Gastroesophageal sphincter (tissue), 3 donors: ENCODE results near the gene MYL2.

Experiments used
- EP300 ChIP-seq: sonication (generic); formaldehyde crosslinking; IDR thresholded peaks from one replicate; pipeline ENCODE4 v1.6.1; 2017; ENCODE audit warnings: antibody characterized with exemption, mild to moderate bottlenecking
- POLR2A ChIP-seq, 2 donors: fragments of 450-650 bp; IDR thresholded peaks; one replicate each; pipeline ENCODE4 v1.6.1; 2017; ENCODE audit warnings: antibody characterized with exemption in 2 of 2, mild to moderate bottlenecking in 2 of 2, moderate library complexity in 1 of 2
- POLR2AphosphoS5 ChIP-seq: sonication (generic); formaldehyde crosslinking; IDR thresholded peaks from one replicate; pipeline ENCODE4 v1.6.1; 2017; ENCODE audit warnings: antibody characterized with exemption
- TF ChIP-seq, protein P1 (sequence below), 4 experiments: fragments of 200-600 bp in 2 of 4; fragments of 450-650 bp in 2 of 4; sonication (generic) in 1 of 4; IDR thresholded peaks; one replicate each; pipeline ENCODE4 v1.5.1; 2017 to 2019; ENCODE audit warnings: antibody characterized with exemption in 4 of 4, mild to moderate bottlenecking in 2 of 4, moderate library complexity in 2 of 4

GRCh38 chr12:110889361-110889760, 31.0 kb downstream of the MYL2 start:
- TF ChIP-seq POLR2A (IDR thresholded peaks at IDR 0.05) (no peak), POLR2AphosphoS5 (no peak), EP300 (no peak)
- TF ChIP-seq, protein P1, sequence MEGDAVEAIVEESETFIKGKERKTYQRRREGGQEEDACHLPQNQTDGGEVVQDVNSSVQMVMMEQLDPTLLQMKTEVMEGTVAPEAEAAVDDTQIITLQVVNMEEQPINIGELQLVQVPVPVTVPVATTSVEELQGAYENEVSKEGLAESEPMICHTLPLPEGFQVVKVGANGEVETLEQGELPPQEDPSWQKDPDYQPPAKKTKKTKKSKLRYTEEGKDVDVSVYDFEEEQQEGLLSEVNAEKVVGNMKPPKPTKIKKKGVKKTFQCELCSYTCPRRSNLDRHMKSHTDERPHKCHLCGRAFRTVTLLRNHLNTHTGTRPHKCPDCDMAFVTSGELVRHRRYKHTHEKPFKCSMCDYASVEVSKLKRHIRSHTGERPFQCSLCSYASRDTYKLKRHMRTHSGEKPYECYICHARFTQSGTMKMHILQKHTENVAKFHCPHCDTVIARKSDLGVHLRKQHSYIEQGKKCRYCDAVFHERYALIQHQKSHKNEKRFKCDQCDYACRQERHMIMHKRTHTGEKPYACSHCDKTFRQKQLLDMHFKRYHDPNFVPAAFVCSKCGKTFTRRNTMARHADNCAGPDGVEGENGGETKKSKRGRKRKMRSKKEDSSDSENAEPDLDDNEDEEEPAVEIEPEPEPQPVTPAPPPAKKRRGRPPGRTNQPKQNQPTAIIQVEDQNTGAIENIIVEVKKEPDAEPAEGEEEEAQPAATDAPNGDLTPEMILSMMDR (IDR thresholded peaks at IDR 0.05), result no peak
